Activated CD4-positive, alpha-beta T cell treated with anti-CD3 and anti-CD28 coated beads, Interleukin-2, amount 50 U/mL, for 1 hour (primary cell): ENCODE results near the gene TNNT1.
"Not testable (repeated sequence)": the region's sequence is repeated elsewhere in the genome, so short reads cannot be mapped to it uniquely, and the experiment has no call there.

Source experiments
- DNase-seq: peaks from one replicate; pipeline ENCODE4 v3.0.0-alpha.2; 2020

Gene TNNT1

DNA sequence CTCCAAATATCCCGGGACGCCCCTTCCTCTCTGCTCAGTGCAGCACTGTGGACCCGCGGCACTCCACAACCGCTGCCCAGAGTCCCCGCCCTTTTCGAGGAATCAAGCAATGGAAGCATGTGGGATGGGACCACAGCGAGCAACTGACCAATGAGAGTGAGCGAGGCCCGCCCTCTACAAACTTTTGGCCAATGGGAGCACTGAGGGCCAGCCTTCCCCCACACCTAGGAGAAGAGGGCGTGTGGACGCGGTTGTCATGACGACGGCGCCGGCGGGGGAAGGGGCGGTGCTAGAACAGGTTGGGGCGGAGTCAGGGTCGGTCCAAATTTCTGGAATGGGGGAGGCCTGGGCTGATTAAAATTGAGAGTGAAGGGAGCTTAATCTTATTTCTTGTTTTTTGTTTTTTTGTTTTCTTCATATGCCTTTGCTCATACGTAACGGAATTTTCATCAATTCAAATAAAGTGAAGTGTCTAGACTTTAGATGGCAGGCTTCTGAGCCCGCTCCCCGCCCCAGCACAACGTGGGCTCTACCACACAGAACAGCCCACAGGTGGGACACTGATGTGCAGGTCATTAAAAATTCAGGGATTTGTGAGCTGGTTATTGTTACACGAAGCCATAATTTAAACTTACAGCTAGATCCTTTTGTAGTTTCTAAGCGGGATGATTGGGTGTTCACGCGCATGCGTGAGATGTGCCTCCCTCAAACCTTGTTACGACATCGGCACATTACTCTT is 17.7 kb upstream of the TNNT1 start, which contains the start of gene DNAAF3:
TSS of gene DNAAF3 (minus strand) at position 84 of the 739 bp plus-strand sequence. CDS start 200 bp downstream, outside the sequence.
- DNase-seq, result peak; percentile 65

DNA sequence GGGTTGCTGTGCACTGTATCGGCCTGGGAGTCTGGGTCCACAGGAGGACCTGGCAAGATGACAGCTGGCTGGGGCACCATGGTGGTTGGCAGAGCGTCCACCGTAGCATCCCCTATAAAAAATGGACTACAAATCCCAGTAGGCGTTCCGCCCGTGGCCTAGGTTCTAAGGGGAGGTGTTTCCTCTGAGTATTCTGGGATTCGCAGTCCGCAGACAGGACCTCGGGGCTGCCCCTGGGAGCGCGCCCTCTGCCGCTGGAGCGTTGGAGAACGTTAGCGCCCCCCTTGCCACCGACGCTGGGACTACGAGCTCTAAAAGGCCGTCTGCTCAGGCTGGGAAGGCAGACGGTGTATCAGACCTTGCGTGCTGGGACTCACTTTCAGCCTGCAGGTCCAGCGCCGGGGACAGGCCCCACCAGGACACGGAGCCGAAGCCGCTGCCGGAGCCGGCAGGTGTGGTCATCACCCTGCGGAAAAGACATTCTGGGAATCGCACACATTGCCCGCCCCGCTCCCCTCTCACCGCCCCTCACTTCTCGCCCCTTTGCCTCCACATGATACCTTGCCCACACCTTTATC is 17.0 kb upstream of the TNNT1 start:
- DNase-seq, result peak; percentile 21

DNA sequence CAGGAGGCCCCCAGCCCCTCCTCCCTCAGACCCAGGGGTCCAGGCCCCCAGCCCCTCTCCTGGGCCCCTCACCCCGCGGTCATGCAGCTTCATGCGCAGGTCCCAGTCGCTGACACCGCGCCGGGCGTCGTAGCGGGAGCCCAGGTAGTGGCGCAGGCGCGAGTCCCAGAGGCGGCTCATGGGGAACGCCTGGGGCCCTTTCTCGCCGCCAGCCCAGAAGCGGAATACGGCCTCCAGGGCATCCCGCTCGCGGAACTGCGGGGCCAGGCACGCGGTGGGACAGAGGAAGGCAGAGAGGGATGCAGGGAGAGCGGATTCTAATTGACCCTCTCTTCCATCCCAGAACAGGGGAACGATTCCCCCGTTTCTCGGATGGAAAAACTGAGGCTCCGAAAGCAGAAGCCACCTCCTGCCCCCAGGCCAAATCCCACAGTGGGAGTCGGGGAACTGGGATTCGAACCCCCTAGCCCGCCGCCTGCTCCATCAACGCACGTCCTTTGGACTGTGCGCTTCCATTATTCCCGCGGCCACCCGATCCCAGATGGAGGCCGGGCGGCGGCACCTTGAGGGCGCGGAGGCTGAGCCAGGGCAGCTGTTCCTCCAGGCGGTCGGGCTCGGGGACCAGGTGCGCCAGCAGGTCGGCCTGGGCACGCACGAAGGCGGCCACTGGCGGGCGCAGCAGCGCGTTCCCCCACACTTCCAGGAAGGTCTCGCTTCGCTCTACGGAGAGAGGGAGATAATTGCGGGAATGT is 12.7 kb upstream of the TNNT1 start:
- DNase-seq, result no peak

DNA sequence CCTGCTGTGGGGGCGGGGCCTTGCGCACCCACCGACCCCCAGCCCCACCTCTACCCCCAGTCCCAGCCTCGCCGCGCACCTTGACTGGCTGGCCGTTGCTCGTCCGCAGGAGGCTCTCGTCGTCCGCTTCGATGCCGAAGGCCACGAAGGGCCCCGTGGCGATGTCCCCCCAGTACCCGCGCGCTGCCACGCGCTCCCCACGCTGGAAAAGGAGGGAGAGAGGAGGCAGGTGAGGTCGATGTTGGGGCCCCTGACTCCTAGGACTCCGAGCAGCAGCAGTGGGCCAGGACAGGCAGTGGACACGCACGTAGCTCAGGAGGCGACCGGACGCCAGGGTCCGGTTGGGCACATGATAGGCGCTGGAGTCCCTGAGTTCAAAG is 12.0 kb upstream of the TNNT1 start:
- DNase-seq, result no peak

DNA sequence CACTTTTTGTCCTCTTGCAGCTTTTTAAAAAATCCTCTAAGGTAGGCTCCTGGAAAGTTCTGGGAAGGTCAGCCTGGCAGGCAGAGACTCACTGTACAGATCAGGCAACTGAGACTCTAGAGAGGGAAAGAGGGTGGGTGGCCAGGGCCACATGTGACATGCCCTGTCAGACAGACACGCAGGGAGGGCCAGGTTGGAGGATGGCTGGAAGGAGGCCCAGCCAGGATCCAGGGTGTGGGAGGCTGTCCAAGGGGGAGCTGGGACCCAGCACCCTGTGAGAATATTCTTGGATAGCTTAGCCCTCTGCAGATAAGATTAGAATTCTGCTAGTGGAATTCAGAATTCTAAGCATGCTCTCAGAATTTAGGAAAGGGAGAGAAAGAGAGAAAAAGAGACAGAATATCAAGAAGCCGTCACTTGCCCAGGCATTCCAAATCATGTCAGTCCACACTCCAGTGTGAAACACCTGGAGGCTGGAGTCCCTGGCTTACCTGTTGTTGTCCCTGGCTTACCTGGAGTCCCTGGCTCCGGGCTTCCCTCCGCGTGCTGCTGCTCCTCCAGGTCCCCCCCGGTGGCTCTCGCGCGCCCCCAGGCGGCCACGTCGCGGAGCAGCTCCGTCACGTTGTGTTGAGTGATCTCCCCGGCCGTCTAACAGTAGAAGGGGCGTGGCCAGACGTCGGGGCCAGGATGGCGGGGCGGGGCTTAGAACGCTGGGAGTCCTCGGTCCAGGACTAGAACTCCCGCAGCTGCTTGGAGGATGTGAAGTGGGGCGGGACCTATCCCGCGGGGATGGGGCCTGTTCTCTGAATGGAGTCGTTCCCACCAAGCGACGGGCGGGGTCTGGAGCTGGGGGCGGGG is 11.4 kb upstream of the TNNT1 start:
- peak; percentile 85 for DNase-seq

DNA sequence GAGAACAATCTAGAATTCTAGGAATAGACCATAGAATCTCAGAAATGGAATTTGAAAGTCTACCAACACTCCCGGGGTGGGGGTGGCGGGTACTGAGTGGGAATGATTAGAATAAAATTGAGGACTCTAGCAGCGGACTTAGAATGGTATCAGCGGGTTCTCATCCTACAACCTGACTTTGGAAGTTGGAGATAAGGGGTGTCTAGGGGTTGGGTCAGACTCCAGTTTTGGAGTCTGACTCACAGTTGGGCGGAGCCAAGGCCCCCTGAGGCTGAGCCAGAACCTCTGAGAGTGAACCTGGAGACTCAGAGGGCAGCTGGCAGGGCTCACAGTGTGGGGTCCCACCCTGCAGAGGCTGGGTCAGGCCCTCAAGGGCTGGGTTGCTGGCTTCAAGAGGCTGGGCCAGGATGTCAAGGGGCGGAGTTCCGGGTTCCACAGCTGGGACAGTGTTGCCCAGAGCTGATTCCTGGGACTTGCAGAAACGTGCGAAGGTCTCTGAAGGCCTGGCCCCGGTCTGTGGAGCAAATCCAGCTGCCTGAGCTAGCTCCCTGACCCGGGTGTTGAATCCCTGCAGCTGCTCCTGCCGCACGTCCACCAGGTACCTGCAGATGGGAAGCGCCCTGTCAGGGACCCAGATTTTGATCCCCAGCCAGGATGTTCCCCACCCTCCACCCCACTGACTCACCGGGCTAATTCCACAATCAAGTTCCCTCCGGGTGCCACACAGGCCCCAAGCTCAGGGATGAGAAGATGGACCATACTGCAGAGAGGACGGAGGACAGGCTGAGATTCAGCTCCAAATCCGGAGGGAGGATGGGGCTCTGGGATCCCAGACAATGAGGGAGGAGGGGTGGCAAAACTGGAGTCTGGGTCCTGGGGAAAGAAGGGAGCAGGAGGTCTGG is 10.1 kb upstream of the TNNT1 start:
- no peak for DNase-seq

DNA sequence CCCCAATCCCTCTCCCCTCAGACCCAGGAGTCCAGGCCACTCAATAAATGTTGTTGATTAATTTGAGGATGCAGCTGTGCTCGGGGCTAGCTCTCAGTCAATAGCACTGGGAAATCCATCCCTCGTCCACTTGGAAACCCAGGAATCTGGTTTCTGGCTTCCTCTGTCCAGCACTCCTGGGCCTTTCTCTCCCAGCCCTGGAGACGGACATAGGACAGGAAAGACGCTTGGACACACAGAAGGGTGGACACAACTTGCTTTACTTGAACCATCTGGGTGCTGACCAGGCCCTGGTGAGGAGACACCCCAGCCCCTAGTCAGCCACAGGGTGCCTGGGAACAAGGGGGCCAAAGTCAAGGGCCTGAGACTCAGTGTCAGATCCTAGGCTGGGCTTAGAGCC is 9.4 kb upstream of the TNNT1 start:
- DNase-seq, result no peak

DNA sequence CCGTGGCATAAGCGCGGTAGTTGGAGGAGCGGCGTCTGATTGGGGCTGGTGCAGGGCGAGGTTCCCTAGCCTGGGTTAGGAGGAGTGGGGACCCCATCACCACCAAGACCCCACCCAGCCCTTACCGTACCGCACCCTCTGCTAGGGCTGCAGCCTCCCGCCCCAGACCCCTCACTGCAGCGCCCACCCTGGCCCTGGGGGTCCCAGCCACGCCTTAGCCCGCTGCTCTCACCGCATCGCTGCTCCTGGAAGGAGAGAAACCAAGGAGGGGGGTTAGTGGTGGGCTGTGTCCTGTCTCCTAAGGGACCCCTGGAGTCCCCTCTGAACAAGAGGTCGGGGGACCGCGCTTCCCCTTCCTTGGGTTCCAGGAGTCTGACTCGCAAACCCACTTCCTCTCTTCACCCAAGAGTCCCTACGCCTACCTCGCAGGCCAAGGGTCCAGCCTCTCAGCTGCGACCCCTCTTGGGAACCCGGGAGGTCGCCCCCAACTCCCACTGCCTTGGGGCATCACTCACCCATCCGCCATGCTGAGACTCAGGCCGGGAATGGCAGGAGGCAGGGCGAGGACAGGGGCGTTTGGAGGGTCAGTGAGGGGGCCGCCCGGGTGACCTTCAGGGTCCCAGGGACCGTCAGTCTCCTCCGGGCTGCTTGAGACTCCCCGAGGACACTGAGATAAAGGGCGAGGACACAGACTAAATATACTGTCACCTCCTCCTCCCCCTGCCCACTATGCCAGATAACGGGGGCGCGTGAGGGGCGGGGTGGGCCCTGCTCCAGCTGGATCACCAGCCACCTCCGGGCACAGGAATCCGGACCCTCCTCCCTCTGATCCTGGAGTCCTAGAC is 8.3 kb upstream of the TNNT1 start, which contains the start of gene TNNI3:
TSS of gene TNNI3 (minus strand) at position 669 of the 845 bp plus-strand sequence. CDS start at position 526, 143 bp downstream.
- DNase-seq, result no peak

DNA sequence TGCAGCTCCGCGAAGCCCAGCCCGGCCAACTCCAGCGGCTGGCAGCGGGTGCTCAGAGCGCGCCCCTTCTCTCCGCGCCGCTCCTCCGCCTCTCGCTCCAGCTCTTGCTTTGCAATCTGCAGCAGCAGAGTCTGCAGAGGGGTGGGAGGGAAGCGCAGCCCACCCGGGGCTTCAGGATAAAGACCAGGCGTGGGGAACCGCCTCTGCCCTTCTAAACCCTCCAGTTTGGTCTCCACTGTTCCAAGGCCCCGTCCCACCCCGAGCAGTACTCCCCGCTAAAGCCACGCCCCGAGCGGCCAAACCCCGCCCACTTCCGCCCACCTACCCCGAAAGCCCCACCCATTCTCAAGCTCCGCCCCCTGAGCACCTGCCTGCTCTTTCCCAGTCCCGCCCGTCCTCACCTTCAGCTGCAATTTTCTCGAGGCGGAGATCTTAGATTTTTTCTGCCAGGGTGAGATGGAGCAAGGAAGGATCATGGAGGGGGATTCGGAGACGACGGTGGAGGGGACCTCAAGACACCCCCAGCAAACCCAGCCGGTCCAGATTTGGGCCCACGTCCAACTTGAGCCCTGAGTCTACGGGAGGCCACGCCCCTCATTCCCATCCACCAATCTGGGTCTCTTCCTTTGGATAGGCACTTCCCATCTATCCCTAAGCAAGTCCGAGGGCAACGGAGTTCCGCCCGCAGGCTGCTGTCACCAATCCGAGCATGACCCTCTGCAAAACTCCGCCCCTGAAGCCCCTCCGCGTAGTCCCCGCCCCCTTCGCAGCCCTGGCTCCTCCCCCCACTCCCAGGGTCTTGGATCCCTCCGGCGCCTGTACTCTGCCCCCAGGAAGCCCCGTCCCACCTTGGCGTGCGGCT is 7.4 kb upstream of the TNNT1 start:
- DNase-seq, result peak; percentile 32

DNA sequence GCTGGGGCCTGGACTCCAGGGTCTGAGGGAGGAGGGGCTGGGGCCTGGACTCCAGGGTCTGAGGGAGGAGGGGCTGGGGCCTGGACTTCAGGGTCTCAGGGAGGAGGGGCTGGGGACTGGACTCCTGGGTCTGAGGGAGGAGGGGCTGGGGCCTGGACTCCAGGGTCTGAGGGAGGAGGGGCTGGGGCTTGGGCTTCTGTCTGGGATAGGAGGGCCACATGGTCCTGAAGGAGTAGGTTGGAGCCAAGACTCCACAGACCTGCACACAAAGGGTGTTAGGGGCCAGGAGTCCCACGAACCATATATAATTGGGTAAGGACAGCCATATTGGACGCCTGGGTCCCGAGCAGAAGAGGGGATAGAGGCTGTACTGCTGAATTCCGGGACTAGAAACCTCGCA is 6.8 kb upstream of the TNNT1 start:
- not testable (repeated sequence) for DNase-seq

DNA sequence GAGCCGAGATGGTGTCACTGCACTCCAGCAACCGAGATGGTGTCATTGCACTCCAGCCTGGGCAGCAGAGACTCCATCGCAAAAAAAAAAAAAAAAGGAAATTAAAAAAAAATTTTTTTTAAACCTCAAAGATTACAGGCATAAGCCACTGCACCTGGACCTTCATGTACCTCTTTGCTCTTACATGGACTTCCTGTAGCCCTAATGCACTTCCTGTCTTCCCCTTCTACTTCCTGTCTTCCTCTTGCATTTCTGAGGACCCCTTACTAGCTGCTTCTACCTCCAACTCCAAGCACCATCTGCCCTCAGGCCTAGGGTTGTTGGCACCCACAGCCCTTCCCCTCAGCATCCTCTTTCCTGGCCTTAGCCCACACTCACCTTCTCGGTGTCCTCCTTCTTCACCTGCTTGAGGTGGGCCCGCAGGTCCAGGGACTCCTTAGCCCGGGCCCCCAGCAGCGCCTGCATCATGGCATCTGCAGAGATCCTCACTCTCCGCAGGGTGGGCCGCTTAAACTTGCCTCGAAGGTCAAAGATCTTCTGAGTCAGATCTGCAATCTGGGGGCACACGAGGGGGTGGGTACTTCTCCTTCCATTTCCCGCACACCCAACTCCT is 4.8 kb upstream of the TNNT1 start:
- DNase-seq, result no peak

DNA sequence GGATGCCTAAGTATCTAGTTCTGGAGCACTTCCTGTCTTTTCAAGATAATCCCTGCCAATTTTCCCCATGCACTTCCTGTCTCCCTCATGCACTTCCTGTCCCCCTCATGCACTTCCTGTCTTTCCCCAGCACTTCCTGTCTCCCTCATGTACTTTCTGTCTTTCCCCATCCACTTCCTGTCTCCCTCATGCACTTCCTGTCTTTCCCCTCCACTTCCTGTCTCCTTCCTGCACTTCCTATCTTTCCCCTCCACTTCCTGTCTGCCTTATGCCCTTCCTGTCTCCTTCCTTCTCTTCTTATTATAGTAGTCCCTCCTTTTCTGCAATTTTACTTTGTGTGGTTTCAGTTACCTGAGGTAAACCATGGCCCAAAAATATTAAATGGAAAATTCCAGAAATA is 3.0 kb upstream of the TNNT1 start:
- no peak for DNase-seq

DNA sequence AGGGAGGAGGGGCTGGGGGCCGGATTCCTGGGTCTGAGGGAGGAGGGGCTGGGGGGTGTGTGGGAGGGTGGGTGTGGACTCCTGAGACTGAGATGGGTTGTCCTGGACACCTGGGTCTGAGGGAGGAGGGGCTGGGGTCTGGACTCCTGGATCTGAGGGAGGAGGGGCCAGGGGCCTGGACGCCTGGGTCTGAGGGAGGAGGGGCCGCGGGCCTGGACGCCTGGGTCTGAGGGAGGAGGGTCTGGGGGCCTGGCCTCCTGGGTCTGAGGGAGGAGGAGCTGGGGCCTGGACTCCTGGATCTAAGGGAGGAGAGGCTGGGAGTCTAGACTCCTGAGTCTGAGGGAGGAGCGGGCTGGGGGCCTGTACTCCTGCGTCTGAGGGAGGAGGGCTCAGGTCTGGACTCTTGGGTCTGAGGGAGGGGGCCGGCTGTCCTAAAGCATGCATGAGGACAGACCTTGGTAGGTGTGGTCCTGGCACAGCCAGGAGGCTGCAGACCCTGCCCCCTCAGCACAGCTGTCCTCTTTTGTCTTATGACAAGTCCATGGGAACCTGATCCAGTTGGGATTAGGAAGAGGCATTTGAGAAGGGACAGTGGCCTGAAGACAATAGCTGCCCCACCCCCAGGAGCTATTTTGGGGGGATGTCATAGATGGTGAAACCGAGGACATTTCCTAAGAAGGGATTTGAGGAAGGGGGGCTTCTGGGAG is 1.3 kb downstream of the TNNT1 start:
- no peak for DNase-seq

DNA sequence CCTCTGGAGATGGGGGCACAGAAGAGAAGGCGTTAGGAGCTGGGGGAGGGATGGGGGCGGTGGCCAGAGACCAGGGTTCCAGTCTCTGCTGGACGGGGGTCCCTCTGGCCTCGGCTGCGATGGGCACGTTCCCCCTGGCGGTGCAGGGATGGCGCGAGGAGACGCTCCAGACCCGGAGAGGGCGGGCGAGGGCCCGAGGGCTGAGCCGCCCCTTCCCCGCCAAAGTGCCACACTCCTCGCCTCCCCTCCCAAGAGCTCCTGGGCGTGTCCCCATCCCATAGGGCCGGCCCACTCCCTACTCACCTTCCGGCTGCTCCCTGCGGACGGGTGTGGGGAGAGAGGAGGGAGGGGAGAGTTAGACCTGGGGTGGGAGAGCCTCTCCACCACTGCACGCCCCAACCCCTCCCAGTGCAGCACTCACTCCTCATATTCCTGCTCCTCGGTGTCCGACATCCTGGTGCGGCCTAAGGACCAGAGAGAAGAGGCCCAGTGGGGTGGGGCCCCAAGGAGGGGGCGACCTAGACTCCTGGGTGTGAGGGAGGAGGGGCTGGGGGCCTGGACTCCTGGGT is 2.2 kb downstream of the TNNT1 start:
- DNase-seq, result no peak

DNA sequence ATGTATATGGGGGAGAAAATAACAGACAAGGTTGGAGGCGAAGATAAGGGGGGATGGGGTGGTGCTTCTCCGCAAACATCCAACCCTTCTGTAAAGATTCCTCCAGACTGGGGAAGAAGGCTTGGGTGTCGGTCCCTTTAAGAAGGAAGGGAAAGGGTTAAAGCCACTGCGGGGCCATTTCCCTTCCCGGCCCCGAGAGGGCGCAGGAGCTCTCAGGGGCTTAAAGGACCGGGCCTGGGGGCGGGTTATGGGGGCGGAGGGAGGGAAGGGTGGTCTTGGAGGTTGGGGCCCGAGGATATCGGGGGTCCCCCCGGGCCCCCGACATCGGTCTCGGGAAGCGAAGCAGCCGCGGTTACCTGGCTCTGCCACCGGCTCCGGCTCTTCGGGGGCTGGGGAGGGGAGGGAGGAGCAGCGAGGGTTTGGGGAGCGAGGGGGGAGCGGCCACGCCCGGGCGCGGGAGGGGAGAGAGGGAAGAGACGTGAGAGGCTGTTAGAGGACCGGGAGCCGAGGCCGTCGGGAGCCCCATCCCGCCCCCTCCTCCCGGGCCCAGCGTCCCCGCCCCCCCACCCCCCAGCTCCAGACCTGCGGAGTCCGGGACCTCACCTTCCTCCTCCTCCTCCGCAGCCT is 2.8 kb downstream of the TNNT1 start:
- DNase-seq, result no peak

DNA sequence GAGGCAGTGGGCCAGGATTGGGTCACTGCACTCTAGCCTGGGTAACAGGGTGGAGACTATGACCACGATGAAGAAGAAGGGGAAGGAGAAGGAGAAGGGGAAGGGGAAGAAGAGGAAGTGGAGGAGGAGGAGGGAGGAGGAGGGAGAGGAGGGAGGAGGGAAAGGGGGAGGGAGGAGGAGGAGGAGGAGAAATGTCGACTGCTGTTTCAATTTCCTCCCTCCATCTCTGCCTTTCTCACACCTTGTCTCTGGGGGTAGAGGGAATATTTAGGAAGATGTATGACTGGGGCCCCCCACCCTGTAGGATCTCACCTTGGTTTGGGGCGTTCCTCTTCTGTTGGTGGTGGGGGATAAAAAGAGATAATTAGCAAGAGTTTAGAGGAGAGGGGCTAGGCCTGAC is 3.8 kb downstream of the TNNT1 start:
- no peak for DNase-seq

DNA sequence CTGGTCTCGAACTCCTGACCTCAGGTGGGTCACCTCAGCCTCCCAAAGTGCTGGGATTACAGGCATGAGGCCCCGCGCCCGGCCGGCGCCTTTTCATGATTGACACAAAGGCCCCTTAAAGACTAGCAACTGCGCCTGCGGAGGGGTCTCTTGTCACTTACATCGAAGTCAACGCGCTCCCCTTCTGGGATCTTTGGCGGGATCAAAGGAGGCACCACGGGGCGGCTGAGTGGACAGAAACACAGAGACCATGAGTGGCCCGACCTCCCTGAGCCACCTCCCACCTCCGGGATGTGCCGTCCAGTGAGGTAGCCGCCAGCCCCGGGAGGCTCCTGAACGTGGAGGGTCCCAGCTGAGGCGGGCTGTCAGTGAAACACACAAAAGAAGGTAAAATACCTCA is 7.3 kb downstream of the TNNT1 start:
- no peak for DNase-seq

DNA sequence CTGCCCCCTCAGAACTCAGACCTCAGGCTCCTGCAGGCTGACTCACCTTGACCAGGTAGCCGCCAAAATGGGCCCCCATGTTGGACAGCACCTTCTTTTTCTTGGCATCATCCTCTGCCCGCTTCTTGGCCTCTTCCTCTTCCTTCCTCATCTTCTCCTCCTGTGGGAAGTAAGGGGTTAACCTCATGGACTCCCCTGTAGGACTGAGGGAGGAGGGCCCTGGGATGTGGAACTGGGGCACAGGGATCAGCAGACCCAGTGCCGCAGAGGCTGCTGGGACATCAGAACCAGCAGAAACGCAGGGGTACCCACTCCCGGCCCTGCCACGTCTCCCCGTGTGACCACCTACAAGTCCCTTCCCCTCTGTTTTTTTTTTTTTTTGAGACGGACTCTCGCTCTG is 11.1 kb downstream of the TNNT1 start:
- DNase-seq, result no peak
